HEK293 (cell line): ENCODE measurements around the gene ZFPL1.

ENCODE experiments used
- GLI4 ChIP-seq: fragments of 450-650 bp; formaldehyde crosslinking; IDR thresholded peaks from 2 replicates; pipeline ENCODE4 v1.5.1; 2016; ENCODE audit warnings: missing biosample characterization, missing genetic modification characterization
- GLIS1 ChIP-seq: fragments of 450-650 bp; formaldehyde crosslinking; IDR thresholded peaks from 2 replicates; pipeline ENCODE4 v1.5.1; 2016; ENCODE audit warnings: missing biosample characterization, missing genetic modification characterization
- GLIS2 ChIP-seq: fragments of 450-650 bp; formaldehyde crosslinking; IDR thresholded peaks from 2 replicates; pipeline ENCODE4 v1.5.1; 2016; ENCODE audit warnings: missing biosample characterization, missing genetic modification characterization
- HIC1 ChIP-seq: fragments of 450-650 bp; formaldehyde crosslinking; IDR thresholded peaks from 2 replicates; pipeline ENCODE4 v1.5.1; 2016; ENCODE audit warnings: missing biosample characterization, missing genetic modification characterization
- KLF16 ChIP-seq: fragments of 450-650 bp; formaldehyde crosslinking; IDR thresholded peaks from 2 replicates; pipeline ENCODE4 v1.5.1; 2017; ENCODE audit warnings: missing biosample characterization, missing genetic modification characterization
- KLF9 ChIP-seq: fragments of 450-650 bp; formaldehyde crosslinking; IDR thresholded peaks from 2 replicates; pipeline ENCODE4 v1.5.1; 2016; ENCODE audit warnings: missing biosample characterization, missing genetic modification characterization, low read depth
- PATZ1 ChIP-seq: fragments of 450-650 bp; formaldehyde crosslinking; IDR thresholded peaks from 2 replicates; pipeline ENCODE4 v1.5.1; 2016; ENCODE audit warnings: missing biosample characterization, missing genetic modification characterization
- REST ChIP-seq: fragments of 450-650 bp; formaldehyde crosslinking; IDR thresholded peaks from 2 replicates; pipeline ENCODE4 v1.5.1; 2016; ENCODE audit warnings: missing biosample characterization, missing genetic modification characterization
- SCRT2 ChIP-seq: fragments of 450-650 bp; formaldehyde crosslinking; IDR thresholded peaks from 2 replicates; pipeline ENCODE4 v1.5.1; 2016; ENCODE audit warnings: missing biosample characterization, missing genetic modification characterization
- SP3 ChIP-seq: fragments of 450-650 bp; formaldehyde crosslinking; IDR thresholded peaks from 2 replicates; pipeline ENCODE4 v1.5.1; 2016; ENCODE audit warnings: missing biosample characterization, missing genetic modification characterization
- SP7 ChIP-seq: fragments of 450-650 bp; formaldehyde crosslinking; IDR thresholded peaks from 2 replicates; pipeline ENCODE4 v1.5.1; 2016; ENCODE audit warnings: missing biosample characterization, missing genetic modification characterization
- WT1 ChIP-seq: fragments of 450-650 bp; formaldehyde crosslinking; IDR thresholded peaks from 2 replicates; pipeline ENCODE4 v1.5.1; 2016; ENCODE audit warnings: missing biosample characterization, missing genetic modification characterization
- ZBTB17 ChIP-seq: fragments of 450-650 bp; formaldehyde crosslinking; IDR thresholded peaks from 2 replicates; pipeline ENCODE4 v1.5.1; 2016; ENCODE audit warnings: missing biosample characterization, missing genetic modification characterization
- ZNF121 ChIP-seq: fragments of 450-650 bp; formaldehyde crosslinking; IDR thresholded peaks from 2 replicates; pipeline ENCODE4 v1.5.1; 2016; ENCODE audit warnings: missing biosample characterization, missing genetic modification characterization
- ZNF132 ChIP-seq: fragments of 450-650 bp; formaldehyde crosslinking; IDR thresholded peaks from 2 replicates; pipeline ENCODE4 v1.5.1; 2017; ENCODE audit warnings: missing biosample characterization, missing genetic modification characterization, borderline replicate concordance
- ZNF146 ChIP-seq: fragments of 450-650 bp; formaldehyde crosslinking; IDR thresholded peaks from 2 replicates; pipeline ENCODE4 v1.5.1; 2016; ENCODE audit warnings: missing biosample characterization, missing genetic modification characterization
- ZNF175 ChIP-seq: fragments of 450-650 bp; formaldehyde crosslinking; IDR thresholded peaks from 2 replicates; pipeline ENCODE4 v1.5.1; 2016; ENCODE audit warnings: missing biosample characterization, missing genetic modification characterization
- ZNF2 ChIP-seq: fragments of 450-650 bp; formaldehyde crosslinking; IDR thresholded peaks from 2 replicates; pipeline ENCODE4 v1.5.1; 2016; ENCODE audit warnings: missing biosample characterization, missing genetic modification characterization
- ZNF211 ChIP-seq: fragments of 450-650 bp; formaldehyde crosslinking; IDR thresholded peaks from 2 replicates; pipeline ENCODE4 v1.5.1; 2016; ENCODE audit warnings: low read depth, missing biosample characterization, missing genetic modification characterization
- ZNF223 ChIP-seq: fragments of 450-650 bp; formaldehyde crosslinking; IDR thresholded peaks from 2 replicates; pipeline ENCODE4 v1.5.1; 2016; ENCODE audit warnings: missing biosample characterization, missing genetic modification characterization
- ZNF292 ChIP-seq: fragments of 450-650 bp; formaldehyde crosslinking; IDR thresholded peaks from 2 replicates; pipeline ENCODE4 v1.5.1; 2016; ENCODE audit warnings: low read depth, missing biosample characterization, missing genetic modification characterization, borderline replicate concordance
- ZNF354C ChIP-seq: fragments of 450-650 bp; formaldehyde crosslinking; IDR thresholded peaks from 2 replicates; pipeline ENCODE4 v1.5.1; 2016; ENCODE audit warnings: missing biosample characterization, missing genetic modification characterization, low read depth, borderline replicate concordance
- ZNF501 ChIP-seq: fragments of 450-650 bp; formaldehyde crosslinking; IDR thresholded peaks from 2 replicates; pipeline ENCODE4 v1.5.1; 2016; ENCODE audit warnings: missing biosample characterization, missing genetic modification characterization
- ZNF580 ChIP-seq: fragments of 450-650 bp; formaldehyde crosslinking; IDR thresholded peaks from 2 replicates; pipeline ENCODE4 v1.5.1; 2016; ENCODE audit warnings: missing biosample characterization, missing genetic modification characterization
- ZNF837 ChIP-seq: fragments of 450-650 bp; formaldehyde crosslinking; IDR thresholded peaks from 2 replicates; pipeline ENCODE4 v1.5.1; 2016; ENCODE audit warnings: missing biosample characterization, missing genetic modification characterization
- ZSCAN16 ChIP-seq: fragments of 450-650 bp; formaldehyde crosslinking; IDR thresholded peaks from 2 replicates; pipeline ENCODE4 v1.5.1; 2016; ENCODE audit warnings: missing biosample characterization, missing genetic modification characterization
- ZSCAN5A ChIP-seq: fragments of 450-650 bp; formaldehyde crosslinking; IDR thresholded peaks from 2 replicates; pipeline ENCODE4 v1.5.1; 2016; ENCODE audit warnings: missing biosample characterization, missing genetic modification characterization
- TF ChIP-seq, protein P1 (sequence below): fragments of 450-650 bp; formaldehyde crosslinking; IDR thresholded peaks from 2 replicates; pipeline ENCODE4 v1.5.1; 2017; ENCODE audit warnings: missing biosample characterization, missing genetic modification characterization

The ZFPL1 gene

DNA sequence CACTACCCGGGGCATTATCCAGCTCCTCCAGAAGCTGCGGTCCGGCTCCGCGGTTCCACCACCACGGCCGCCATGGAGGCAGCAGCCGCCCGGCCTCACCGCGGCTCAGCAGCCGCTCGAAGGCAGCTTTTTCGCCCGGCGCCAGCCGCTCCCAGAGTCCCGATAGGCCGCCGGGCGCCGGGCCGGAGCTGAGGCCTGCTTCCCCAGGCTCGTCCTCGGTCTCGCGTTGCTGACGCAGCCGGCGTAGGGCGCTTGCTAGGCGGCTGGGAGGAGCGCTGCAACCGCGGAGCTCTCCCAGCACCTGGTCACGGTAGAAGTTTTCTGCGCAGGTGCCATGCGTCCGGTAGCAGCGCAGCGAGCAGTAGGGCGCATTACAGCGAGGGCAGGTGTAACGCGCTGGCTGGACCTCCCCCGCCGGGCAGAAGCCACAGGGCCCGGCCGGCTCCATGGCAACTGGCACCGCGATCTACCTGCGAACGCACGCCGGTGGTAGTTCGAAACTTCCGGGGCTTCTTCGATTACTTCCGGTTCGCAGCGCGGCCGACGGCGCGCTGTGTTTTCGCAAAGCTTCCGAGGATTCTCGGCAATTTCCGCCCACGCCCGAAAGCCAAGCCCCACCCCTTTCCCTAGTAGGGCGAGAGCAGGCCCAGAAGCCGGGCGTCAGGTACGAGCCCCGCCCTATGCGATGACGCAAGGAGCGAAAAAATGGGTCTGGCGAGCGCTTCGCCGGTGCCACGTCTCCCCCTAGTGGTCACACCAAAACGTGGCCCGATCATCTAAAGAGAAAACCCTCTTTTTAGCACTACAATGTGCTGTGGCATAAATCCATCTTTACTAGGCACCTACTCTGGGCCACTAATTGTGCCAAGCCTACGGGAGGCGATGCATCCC, 33.4 kb downstream of the ZFPL1 start, which contains the start of gene ZNHIT2 (continued):
- TF ChIP-seq ZNF223 (tag by site-specific recombination) (no peak), GLIS2 (tag by site-specific recombination) (0 out of 2 replicates have a peak, but pooled peaks have one; percentile 23), SP7 (tag by site-specific recombination) (peak; percentile 72; the same call in 1 of the 2 replicates), ZNF354C (tag by site-specific recombination) (no peak), ZNF292 (no peak), HIC1 (tag by site-specific recombination) (peak; percentile 84), ZNF132 (tag by site-specific recombination) (no peak), KLF9 (tag by site-specific recombination) (peak; percentile 64; the same call in 1 of the 2 replicates), ZNF146 (peak; percentile 47; the same call in 1 of the 2 replicates), PATZ1 (peak; percentile 61; the same call in 1 of the 2 replicates), GLIS1 (tag by site-specific recombination) (peak; percentile 68), ZSCAN5A (no peak), WT1 (no peak), ZNF211 (tag by site-specific recombination) (no peak), ZNF837 (tag by site-specific recombination) (peak; percentile 99), KLF16 (0 out of 2 replicates have a peak, but pooled peaks have one; percentile 7), ZNF121 (peak; percentile 32; the same call in 1 of the 2 replicates), ZNF2 (peak; percentile 91), GLI4 (tag by site-specific recombination) (peak; percentile 86; the same call in 1 of the 2 replicates), REST (tag by site-specific recombination) (peak; percentile 32; the same call in 1 of the 2 replicates), ZSCAN16 (0 out of 2 replicates have a peak, but pooled peaks have one; percentile 36), ZNF175 (tag by site-specific recombination) (no peak), SP3 (tag by site-specific recombination) (peak; percentile 71; the same call in 1 of the 2 replicates), ZNF580 (tag by site-specific recombination) (peak; percentile 93), ZBTB17 (tag by site-specific recombination) (peak; percentile 59), ZNF501 (peak; percentile 70), SCRT2 (tag by site-specific recombination) (peak; percentile 57; the same call in 1 of the 2 replicates)
- TF ChIP-seq, protein P1, sequence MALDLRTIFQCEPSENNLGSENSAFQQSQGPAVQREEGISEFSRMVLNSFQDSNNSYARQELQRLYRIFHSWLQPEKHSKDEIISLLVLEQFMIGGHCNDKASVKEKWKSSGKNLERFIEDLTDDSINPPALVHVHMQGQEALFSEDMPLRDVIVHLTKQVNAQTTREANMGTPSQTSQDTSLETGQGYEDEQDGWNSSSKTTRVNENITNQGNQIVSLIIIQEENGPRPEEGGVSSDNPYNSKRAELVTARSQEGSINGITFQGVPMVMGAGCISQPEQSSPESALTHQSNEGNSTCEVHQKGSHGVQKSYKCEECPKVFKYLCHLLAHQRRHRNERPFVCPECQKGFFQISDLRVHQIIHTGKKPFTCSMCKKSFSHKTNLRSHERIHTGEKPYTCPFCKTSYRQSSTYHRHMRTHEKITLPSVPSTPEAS (tag by site-specific recombination): 0 out of 2 replicates have a peak, but pooled peaks have one; percentile 25
